A673 (cell line): ENCODE measurements around the gene KRTAP1-1. TPM values are rescaled to one million over a fixed set of nuclear protein-coding genes. Genes with fewer than 3 reads are reported as not detected.

ENCODE experiments used
- BruUV-seq: library from RNA; stranded (reverse); fragments of 400-500 nt; replicated peaks from 2 replicates; lab custom pipeline; 2021; lab: Mats Ljungman, UMichigan
- CTCF ChIA-PET: fragments of 300-600 bp; sonication (Branson Sonifier 250); formaldehyde crosslinking; loops from one replicate; lab custom pipeline; 2022; ENCODE audit warnings: antibody characterized with exemption; lab: Charles Lee
- POLR2A ChIA-PET: fragments of 300-600 bp; sonication (Branson Sonifier 250); formaldehyde crosslinking; loops from one replicate; lab custom pipeline; 2022; ENCODE audit warnings: antibody characterized with exemption; ENCODE audit not compliant: low non-redundant PET; lab: Charles Lee
- DNase-seq: peaks from one replicate; pipeline ENCODE4 v3.0.0-alpha.2; 2015; ENCODE audit warnings: low spot score
- H3K27ac ChIP-seq: fragments of 200-600 bp; sonication (generic); 2 replicates; pipeline ENCODE4 v1.5.1; 2016; ENCODE audit warnings: mixed run types, low read depth, mild to moderate bottlenecking, mixed read lengths, antibody characterized with exemption, low read length; ENCODE audit not compliant: poor library complexity, severe bottlenecking
- H3K27me3 ChIP-seq: fragments of 200-600 bp; sonication (generic); replicated peaks from 2 replicates; pipeline ENCODE4 v1.6.1; 2017; ENCODE audit warnings: mixed run types, low read depth, mild to moderate bottlenecking, mixed read lengths, antibody characterized with exemption, low read length; ENCODE audit not compliant: insufficient read depth, poor library complexity
- H3K36me3 ChIP-seq: fragments of 200-600 bp; sonication (generic); 2 replicates; pipeline ENCODE4 v1.6.1; 2016; ENCODE audit warnings: mixed run types, mild to moderate bottlenecking, mixed read lengths, antibody characterized with exemption, low read length; ENCODE audit not compliant: insufficient read depth, poor library complexity, severe bottlenecking
- H3K4me1 ChIP-seq: fragments of 200-600 bp; sonication (generic); 2 replicates; pipeline ENCODE4 v1.6.1; 2017; ENCODE audit warnings: mixed run types, mild to moderate bottlenecking, mixed read lengths, antibody characterized with exemption, low read length; ENCODE audit not compliant: insufficient read depth, poor library complexity, severe bottlenecking
- H3K4me3 ChIP-seq: fragments of 200-600 bp; sonication (generic); 2 replicates; pipeline ENCODE4 v1.5.1; 2016; ENCODE audit warnings: low read depth, mixed run types, mild to moderate bottlenecking, mixed read lengths, low read length; ENCODE audit not compliant: poor library complexity, severe bottlenecking
- H3K9me3 ChIP-seq: fragments of 200-600 bp; sonication (generic); 2 replicates; pipeline ENCODE4 v1.6.1; 2016; ENCODE audit warnings: mixed run types, low read depth, mild to moderate bottlenecking, mixed read lengths, antibody characterized with exemption, low read length; ENCODE audit not compliant: poor library complexity, severe bottlenecking
- CTCF ChIP-seq: fragments of 300-800, 200-600 bp; sonication (generic); conservative IDR thresholded peaks from 2 replicates; pipeline ENCODE4 v1.5.1; 2017; ENCODE audit warnings: low read depth, mild to moderate bottlenecking, antibody characterized with exemption, low read length, moderate library complexity, mixed read lengths
- EZH2 ChIP-seq: fragments of 200-600 bp; sonication (generic); IDR thresholded peaks from 2 replicates; pipeline ENCODE4 v1.6.1; 2017; ENCODE audit warnings: borderline replicate concordance, low read depth, mild to moderate bottlenecking, mixed read lengths, antibody characterized with exemption, low read length; ENCODE audit not compliant: poor library complexity, severe bottlenecking
- intact Hi-C: fragments of 100-400 bp; cut with micrococcal nuclease; formaldehyde crosslinking; loops from one replicate; pipeline ENCODE4 v1.10.0; 2022; ENCODE audit not compliant: unreplicated experiment
- total RNA-seq: library from RNA; stranded (reverse); gene quantifications from 2 replicates; pipeline ENCODE4 v1.2.3, GENCODE V29; 2021

Gene KRTAP1-1
- total RNA-seq, 1 experiment from 2014 or later, result not detected

- DNase-seq, result no peak
These were observed 41.4 kb upstream of the KRTAP1-1 start for GRCh38 chr17:41082626-41083025.

GRCh38 chr17:41076788-41077187, 35.5 kb upstream of the KRTAP1-1 start:
- Histone ChIP-seq H3K27me3 (no peaks in the 10 kb centered on the region), H3K27ac (no peak overlapping the region), H3K4me1 (no peaks in the 10 kb centered on the region), H3K36me3 (no peaks in the 10 kb centered on the region), H3K4me3 (no peak overlapping the region), H3K9me3 (no peaks in the 10 kb centered on the region)
- CTCF ChIA-PET, result no interaction called here
- POLR2A ChIA-PET, result no interaction called here
- DNase-seq, result no peak
- TF ChIP-seq CTCF (no peak), EZH2 (no peak)
- no TSS peak for BruUV-seq
- intact Hi-C loops, result no loop called here

More at GRCh38 chr17:41082626-41083025, 41.4 kb upstream of the KRTAP1-1 start:
- no TSS peak for BruUV-seq
- H3K9me3 ChIP-seq, result no peaks in the 10 kb centered on the region
- intact Hi-C loops, result no loop called here
- no peaks in the 10 kb centered on the region for H3K4me1 ChIP-seq
- POLR2A ChIA-PET, result no interaction called here
- H3K27me3 ChIP-seq, result no peaks in the 10 kb centered on the region
- H3K27ac ChIP-seq, result no peak overlapping the region
- CTCF ChIA-PET, result no interaction called here
- no peaks in the 10 kb centered on the region for H3K36me3 ChIP-seq
- TF ChIP-seq EZH2, result no peak
- TF ChIP-seq CTCF, result no peak
- H3K4me3 ChIP-seq, result no peak overlapping the region

- no peak overlapping the region for H3K4me3 ChIP-seq
- H3K27ac ChIP-seq, result no peak overlapping the region
- intact Hi-C loops, result no loop called here
- no peak for TF ChIP-seq CTCF
- no peaks in the 10 kb centered on the region for H3K4me1 ChIP-seq
- BruUV-seq, result no TSS peak
- no peaks in the 10 kb centered on the region for H3K27me3 ChIP-seq
- POLR2A ChIA-PET, result no interaction called here
- no peak for DNase-seq
- no peaks in the 10 kb centered on the region for H3K36me3 ChIP-seq
- H3K9me3 ChIP-seq, result no peaks in the 10 kb centered on the region
- CTCF ChIA-PET, result no interaction called here
These were observed 32.4 kb upstream of the KRTAP1-1 start for GRCh38 chr17:41073676-41074075.
